Smooth muscle cell (in vitro differentiated cells): ENCODE results near the gene ZNF655. TPM values are rescaled to one million over a fixed set of nuclear protein-coding genes. Genes with fewer than 3 reads are reported as not detected.

Experiments
- DNase-seq: peaks from one replicate; lab custom pipeline; 2025; ENCODE audit not compliant: unreplicated experiment; lab: John Stamatoyannopoulos, UW
- H2AFZ ChIP-seq: fragments of 200-600 bp; sonication (generic); 2 replicates; pipeline ENCODE4 v1.6.0; 2016; ENCODE audit warnings: antibody characterized with exemption, low read depth, mild to moderate bottlenecking
- H3F3A ChIP-seq: fragments of 200-600 bp; sonication (generic); 2 replicates; pipeline ENCODE4 v1.6.0; 2017; ENCODE audit warnings: antibody characterized with exemption, low read depth
- H3K27ac ChIP-seq: fragments of 200-600 bp; sonication (generic); 2 replicates; pipeline ENCODE4 v1.5.1; 2016; ENCODE audit warnings: low read depth, mild to moderate bottlenecking
- H3K27me3 ChIP-seq: fragments of 200-600 bp; sonication (generic); 2 replicates; pipeline ENCODE4 v1.6.1; 2016; ENCODE audit warnings: low read depth, mild to moderate bottlenecking
- H3K36me3 ChIP-seq: fragments of 200-600 bp; sonication (generic); 2 replicates; pipeline ENCODE4 v1.5.1; 2016; ENCODE audit warnings: low read depth
- H3K4me1 ChIP-seq: fragments of 200-600 bp; sonication (generic); 2 replicates; pipeline ENCODE4 v1.5.1; 2016; ENCODE audit warnings: low read depth
- H3K4me2 ChIP-seq: fragments of 200-600 bp; sonication (generic); 2 replicates; pipeline ENCODE4 v1.6.0; 2016; ENCODE audit warnings: mild to moderate bottlenecking
- H3K4me3 ChIP-seq: fragments of 200-600 bp; sonication (generic); 2 replicates; pipeline ENCODE4 v1.5.1; 2016; ENCODE audit warnings: mild to moderate bottlenecking
- H3K79me2 ChIP-seq: fragments of 200-600 bp; sonication (generic); 2 replicates; pipeline ENCODE4 v1.6.0; 2016; ENCODE audit warnings: low read depth, mild to moderate bottlenecking
- H3K9ac ChIP-seq: fragments of 200-600 bp; sonication (generic); 2 replicates; pipeline ENCODE4 v1.6.0; 2016; ENCODE audit warnings: low read depth
- H3K9me3 ChIP-seq: fragments of 200-600 bp; sonication (generic); replicated peaks from 2 replicates; pipeline ENCODE4 v1.5.1; 2016; ENCODE audit warnings: low read depth
- H4K20me1 ChIP-seq: fragments of 200-600 bp; sonication (generic); 2 replicates; pipeline ENCODE4 v1.6.0; 2016; ENCODE audit warnings: low read depth
- CTCF ChIP-seq: fragments of 200-600 bp; sonication (generic); IDR thresholded peaks from 2 replicates; pipeline ENCODE4 v1.5.1; 2017; ENCODE audit warnings: borderline replicate concordance, mild to moderate bottlenecking, antibody characterized with exemption; ENCODE audit not compliant: insufficient read depth, poor library complexity, severe bottlenecking
- WGBS: methylation state at CpG from one replicate; pipeline ENCODE4 v1.1.7; 2016; ENCODE audit warnings: low lambda C conversion rate; 5-methylcytosine and 5-hydroxymethylcytosine counted together
- polyA plus RNA-seq: library from polyadenylated mRNA; unstranded; fragments of >200 nt; fragmentation: Nextera tagmentation; extraction: Ambion mirVana; gene quantifications from 2 replicates; pipeline ENCODE4 v1.2.1, GENCODE V29; 2016
- total RNA-seq: library from RNA; depleted of rRNA; stranded (reverse); fragments of >200 nt; gene quantifications from 2 replicates; pipeline ENCODE4 v1.2.3, GENCODE V29; 2014

ZNF655 gene
- total and polyA plus RNA-seq, 2 experiments from 2014 or later = 21.6 to 67.2 TPM

- 97% methylated on average over 1 of the region's 1 CpG for WGBS
- no peak overlapping the region for H3K27ac ChIP-seq
- no peak overlapping the region for H3K9ac ChIP-seq
- no peak for DNase-seq
- H3K4me2 ChIP-seq = no peak overlapping the region
- H3K27me3 ChIP-seq = no peaks in the 10 kb centered on the region
- no peaks in the 10 kb centered on the region for H3K4me1 ChIP-seq
- no peaks in the 10 kb centered on the region for H3F3A ChIP-seq
- TF ChIP-seq CTCF = no peak
- no peaks in the 10 kb centered on the region for H4K20me1 ChIP-seq
- H3K79me2 ChIP-seq = no peaks in the 10 kb centered on the region
- no peak overlapping the region for H2AFZ ChIP-seq
- H3K4me3 ChIP-seq = no peak overlapping the region
- no peaks in the 10 kb centered on the region for H3K36me3 ChIP-seq
- H3K9me3 ChIP-seq = no peaks in the 10 kb centered on the region
Measured at GRCh38 chr7:99596408-99596955, 38.0 kb downstream of the ZNF655 start.

GRCh38 chr7:99597762-99598501 is 39.5 kb downstream of the ZNF655 start, which contains the start of gene TMEM225B:
TMEM225B (plus strand) TSS chr7:99598267; CDS start chr7:99604389, 6,122 bp downstream.
- Histone ChIP-seq H4K20me1 (no peaks in the 10 kb centered on the region), H3F3A (no peaks in the 10 kb centered on the region), H3K36me3 (no peaks in the 10 kb centered on the region), H3K4me2 (no peak within 1 kb of the TSS), H3K9me3 (no peaks in the 10 kb centered on the region), H3K79me2 (no peaks in the 10 kb centered on the region), H3K27ac (no peak within 1 kb of the TSS), H3K27me3 (no peaks in the 10 kb centered on the region), H3K9ac (no peak within 1 kb of the TSS), H2AFZ (no peak within 1 kb of the TSS), H3K4me3 (no peak within 1 kb of the TSS), H3K4me1 (no peaks in the 10 kb centered on the region)
- TF ChIP-seq CTCF = no peak
- DNase-seq = no peak
- WGBS = 95% methylated on average over 34 of the region's 34 CpGs

GRCh38 chr7:99599836-99600235 is 41.4 kb downstream of the ZNF655 start:
- H3K27ac ChIP-seq = no peak overlapping the region
- H3K4me3 ChIP-seq = no peak overlapping the region
- no peaks in the 10 kb centered on the region for H3K27me3 ChIP-seq
- H2AFZ ChIP-seq = no peak overlapping the region
- H3K9me3 ChIP-seq = no peaks in the 10 kb centered on the region
- H4K20me1 ChIP-seq = no peaks in the 10 kb centered on the region
- no peaks in the 10 kb centered on the region for H3K36me3 ChIP-seq
- no peak for DNase-seq
- no peak overlapping the region for H3K9ac ChIP-seq
- no peaks in the 10 kb centered on the region for H3K79me2 ChIP-seq
- TF ChIP-seq CTCF = no peak
- no peaks in the 10 kb centered on the region for H3K4me1 ChIP-seq
- no peak overlapping the region for H3K4me2 ChIP-seq
- no peaks in the 10 kb centered on the region for H3F3A ChIP-seq
- WGBS = 95% methylated on average over 4 of the region's 4 CpGs
